NT2/D1 (cell line): ENCODE data around the gene AMBRA1.

Experiments
- SUZ12 ChIP-seq: IDR thresholded peaks from 2 replicates; pipeline ENCODE4 v1.6.1; 2011; ENCODE audit not compliant: insufficient read length, insufficient read depth; ENCODE audit errors: extremely low read depth
- YY1 ChIP-seq: IDR thresholded peaks from 2 replicates; pipeline ENCODE4 v1.6.1; 2011; ENCODE audit not compliant: insufficient read length, insufficient read depth
- ZNF274 ChIP-seq: IDR thresholded peaks from 2 replicates; pipeline ENCODE4 v1.6.1; 2011; ENCODE audit warnings: mild to moderate bottlenecking, low read depth, low read length

DNA sequence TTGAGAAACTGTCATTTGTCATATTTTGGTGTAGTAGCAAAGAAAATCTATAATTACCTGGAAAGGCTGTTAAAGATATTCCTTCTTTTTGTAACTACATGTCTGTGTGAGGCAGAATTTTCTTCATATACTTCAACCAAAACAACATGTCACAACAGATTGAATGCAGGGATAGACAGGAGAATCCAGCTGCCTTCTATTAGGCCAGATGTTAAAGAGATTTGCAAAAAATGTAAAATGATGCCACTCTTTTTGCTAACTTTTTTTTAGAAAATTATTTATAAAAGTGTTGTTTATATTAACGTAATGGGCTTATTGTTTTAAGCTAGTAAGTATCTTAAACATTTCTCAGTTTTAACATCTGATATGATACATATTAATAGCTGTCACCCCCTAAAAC lies 233.9 kb downstream of the AMBRA1 start:
- no peak for TF ChIP-seq YY1
- no peak for TF ChIP-seq ZNF274
- no peak for TF ChIP-seq SUZ12
